ENCODE measurements around the gene TEX10. TPM values are rescaled to one million over a fixed set of nuclear protein-coding genes. Genes with fewer than 3 reads are reported as not detected.

TEX10 gene
- 24.9 and 30.3 TPM in 2 replicates for total RNA-seq
- polyA plus RNA-seq, result 23.6 and 31.3 TPM in 2 replicates
- polyA plus RNA-seq (2012), result 14.8 and 23.6 TPM in 2 replicates
- 4.2 and 9.5 TPM in 2 replicates for polyA minus RNA-seq (ENCODE audit: low replicate concordance)

GRCh38 chr9:100352727-100353505 is at the start of gene TEX10:
TEX10 (minus strand) TSS chr9:100352942; CDS start chr9:100349363, 3,579 bp downstream.
- H3K27ac ChIP-seq (ENCODE audit: insufficient read depth, low read length), result peak within 1 kb of the TSS; percentile 79
- TF ChIP-seq CTCF (conservative IDR thresholded peaks at IDR 0.05 in 1 of 2, IDR thresholded peaks at IDR 0.05 in 1 of 2; ENCODE audit: low read depth in 1 of 2, low read length in 2 of 2) (no peak), EZH2 (IDR thresholded peaks at IDR 0.05; ENCODE audit: low read length, missing control alignments) (no peak)

GRCh38 chr9:100401042-100401441 is 48.3 kb upstream of the TEX10 start:
- no peak overlapping the region for H3K27ac ChIP-seq (ENCODE audit: insufficient read depth, low read length)
- no peak for DNase-seq (ENCODE audit: low read depth in 2 of 2)
- no peak overlapping the region for H3K4me3 ChIP-seq (replicated peaks in 1 of 4; ENCODE audit: control extremely low read depth in 1 of 4, insufficient read depth in 1 of 4, low read depth in 3 of 4, low read length in 4 of 4)
- H4K20me1 ChIP-seq (ENCODE audit: control insufficient read depth, extremely low read depth, insufficient read depth, low read length), result no peaks in the 10 kb centered on the region
- H3K9me3 ChIP-seq (ENCODE audit: control insufficient read depth, insufficient read depth, low read depth, low read length), result no peaks in the 10 kb centered on the region
- no peak overlapping the region for H3K9ac ChIP-seq (ENCODE audit: insufficient read depth, low read length)
- no peak overlapping the region for H2AFZ ChIP-seq (ENCODE audit: low read length)
- H3K27me3 ChIP-seq (ENCODE audit: control insufficient read depth, insufficient read depth, low read length), result no peaks in the 10 kb centered on the region
- no peak for TF ChIP-seq EZH2 (IDR thresholded peaks at IDR 0.05; ENCODE audit: low read length, missing control alignments)
- TF ChIP-seq CTCF (conservative IDR thresholded peaks at IDR 0.05 in 1 of 2, IDR thresholded peaks at IDR 0.05 in 1 of 2; ENCODE audit: low read depth in 1 of 2, low read length in 2 of 2), result no peak
- no peaks in the 10 kb centered on the region for H3K79me2 ChIP-seq (ENCODE audit: control insufficient read depth, insufficient read depth, low read length)
- no peaks in the 10 kb centered on the region for H3K4me1 ChIP-seq (ENCODE audit: control insufficient read depth, extremely low read depth, insufficient read depth, low read length)
- no peaks in the 10 kb centered on the region for H3K36me3 ChIP-seq (ENCODE audit: control insufficient read depth, insufficient read depth, low read length)
- no peak overlapping the region for H3K4me2 ChIP-seq (ENCODE audit: extremely low read depth, insufficient read depth, low read length)

More at GRCh38 chr9:100352727-100353505, at the start of gene TEX10:
- DNase-seq (ENCODE audit: low read depth in 2 of 2), result peak; percentile 83 to 88
- Histone ChIP-seq H4K20me1 (ENCODE audit: control insufficient read depth, extremely low read depth, insufficient read depth, low read length) (no peaks in the 10 kb centered on the region), H3K9ac (ENCODE audit: insufficient read depth, low read length) (peak within 1 kb of the TSS; percentile 91), H2AFZ (ENCODE audit: low read length) (peak within 1 kb of the TSS; percentile 86), H3K4me1 (ENCODE audit: control insufficient read depth, extremely low read depth, insufficient read depth, low read length) (peaks cover 4% of the 10 kb centered on the region), H3K27me3 (ENCODE audit: control insufficient read depth, insufficient read depth, low read length) (no peaks in the 10 kb centered on the region), H3K4me2 (ENCODE audit: extremely low read depth, insufficient read depth, low read length) (peak within 1 kb of the TSS; percentile 67), H3K4me3 (replicated peaks in 1 of 4; ENCODE audit: control extremely low read depth in 1 of 4, insufficient read depth in 1 of 4, low read depth in 3 of 4, low read length in 4 of 4) (peak within 1 kb of the TSS; percentile 76 to 96 (median 86)), H3K9me3 (ENCODE audit: control insufficient read depth, insufficient read depth, low read depth, low read length) (no peaks in the 10 kb centered on the region), H3K79me2 (ENCODE audit: control insufficient read depth, insufficient read depth, low read length) (peaks cover 46% of the 10 kb centered on the region), H3K36me3 (ENCODE audit: control insufficient read depth, insufficient read depth, low read length) (no peaks in the 10 kb centered on the region)

- Histone ChIP-seq H3K4me2 (ENCODE audit: extremely low read depth, insufficient read depth, low read length) (no peak overlapping the region), H3K9ac (ENCODE audit: insufficient read depth, low read length) (no peak overlapping the region), H3K9me3 (ENCODE audit: control insufficient read depth, insufficient read depth, low read depth, low read length) (no peaks in the 10 kb centered on the region), H2AFZ (ENCODE audit: low read length) (no peak overlapping the region), H3K4me3 (replicated peaks in 1 of 4; ENCODE audit: control extremely low read depth in 1 of 4, insufficient read depth in 1 of 4, low read depth in 3 of 4, low read length in 4 of 4) (no peak overlapping the region), H4K20me1 (ENCODE audit: control insufficient read depth, extremely low read depth, insufficient read depth, low read length) (no peaks in the 10 kb centered on the region), H3K27me3 (ENCODE audit: control insufficient read depth, insufficient read depth, low read length) (no peaks in the 10 kb centered on the region), H3K4me1 (ENCODE audit: control insufficient read depth, extremely low read depth, insufficient read depth, low read length) (no peaks in the 10 kb centered on the region), H3K36me3 (ENCODE audit: control insufficient read depth, insufficient read depth, low read length) (no peaks in the 10 kb centered on the region), H3K27ac (ENCODE audit: insufficient read depth, low read length) (no peak overlapping the region), H3K79me2 (ENCODE audit: control insufficient read depth, insufficient read depth, low read length) (no peaks in the 10 kb centered on the region)
- TF ChIP-seq EZH2 (IDR thresholded peaks at IDR 0.05; ENCODE audit: low read length, missing control alignments), result no peak
- no peak for TF ChIP-seq CTCF (conservative IDR thresholded peaks at IDR 0.05 in 1 of 2, IDR thresholded peaks at IDR 0.05 in 1 of 2; ENCODE audit: low read depth in 1 of 2, low read length in 2 of 2)
- DNase-seq (ENCODE audit: low read depth in 2 of 2), result no peak
These were observed 45.0 kb upstream of the TEX10 start for GRCh38 chr9:100397529-100398266.
